Testis (tissue), 3 donors: ENCODE measurements around the gene CHMP6. TPM values are rescaled to one million over a fixed set of nuclear protein-coding genes. Genes with fewer than 3 reads are reported as not detected.

ENCODE experiments used
- DNase-seq: peaks from one replicate; pipeline ENCODE4 v3.0.0-alpha.2; 2019
- H3K27ac ChIP-seq, 2 donors: fragments of 200-600 bp; sonication (generic); one replicate each; pipeline ENCODE4 v1.5.1; 2019
- H3K27me3 ChIP-seq: fragments of 200-600 bp; sonication (generic); one replicate; pipeline ENCODE4 v1.5.1; 2019
- H3K36me3 ChIP-seq: fragments of 200-600 bp; sonication (generic); one replicate; pipeline ENCODE4 v1.5.1; 2017; ENCODE audit warnings: low read depth; ENCODE audit errors: missing control alignments
- H3K4me1 ChIP-seq: fragments of 200-600 bp; sonication (generic); one replicate; pipeline ENCODE4 v1.5.1; 2019
- H3K4me3 ChIP-seq, 2 donors: fragments of 200-600 bp; sonication (generic); one replicate each; pipeline ENCODE4 v1.5.1; 2017 to 2019
- H3K9me3 ChIP-seq: fragments of 200-600 bp; sonication (generic); one replicate; pipeline ENCODE4 v1.5.1; 2017
- POLR2A ChIP-seq: fragments of 450-650 bp; IDR thresholded peaks from one replicate; pipeline ENCODE4 v1.6.1; 2017; ENCODE audit warnings: antibody characterized with exemption, mild to moderate bottlenecking, moderate library complexity
- WGBS, 2 donors: methylation state at CpG; one replicate each; pipeline ENCODE4 v1.1.5; 2018; 5-methylcytosine and 5-hydroxymethylcytosine counted together
- intact Hi-C: fragments of 100-400 bp; cut with DNase I; formaldehyde crosslinking; loops from one replicate; pipeline ENCODE4 v1.15.1; 2023; ENCODE audit warnings: low total_unique reads
- polyA plus RNA-seq: library from polyadenylated mRNA; stranded (reverse); fragments of 350-450 nt; fragmentation: Illumina TruSeq; extraction: RNeasy Lipid Tissue Mini Kit (QIAGEN cat#74804); gene quantifications from one replicate; pipeline ENCODE4 v1.2.3, GENCODE V29; 2014; ENCODE audit warnings: low read depth, low replicate concordance; ENCODE audit not compliant: insufficient read depth
- total RNA-seq, 2 donors: library from RNA; depleted of rRNA; stranded (reverse); fragments of >200 nt; gene quantifications; one replicate each; pipeline ENCODE4 v1.2.3, GENCODE V29; 2016
- TF ChIP-seq, protein P1 (sequence below), 3 experiments: fragments of 450-650 bp in 2 of 3; fragments of 200-600 bp in 1 of 3; sonication (generic) in 1 of 3; IDR thresholded peaks; one replicate each; pipeline ENCODE4 v1.5.1; 2016 to 2019; ENCODE audit warnings: antibody characterized with exemption in 3 of 3, mild to moderate bottlenecking in 2 of 3, moderate library complexity in 1 of 3

CHMP6 gene
- total and polyA plus RNA-seq, 3 donors from 2014 or later, result 18.5 to 29.8 (median 28.2) TPM

DNA sequence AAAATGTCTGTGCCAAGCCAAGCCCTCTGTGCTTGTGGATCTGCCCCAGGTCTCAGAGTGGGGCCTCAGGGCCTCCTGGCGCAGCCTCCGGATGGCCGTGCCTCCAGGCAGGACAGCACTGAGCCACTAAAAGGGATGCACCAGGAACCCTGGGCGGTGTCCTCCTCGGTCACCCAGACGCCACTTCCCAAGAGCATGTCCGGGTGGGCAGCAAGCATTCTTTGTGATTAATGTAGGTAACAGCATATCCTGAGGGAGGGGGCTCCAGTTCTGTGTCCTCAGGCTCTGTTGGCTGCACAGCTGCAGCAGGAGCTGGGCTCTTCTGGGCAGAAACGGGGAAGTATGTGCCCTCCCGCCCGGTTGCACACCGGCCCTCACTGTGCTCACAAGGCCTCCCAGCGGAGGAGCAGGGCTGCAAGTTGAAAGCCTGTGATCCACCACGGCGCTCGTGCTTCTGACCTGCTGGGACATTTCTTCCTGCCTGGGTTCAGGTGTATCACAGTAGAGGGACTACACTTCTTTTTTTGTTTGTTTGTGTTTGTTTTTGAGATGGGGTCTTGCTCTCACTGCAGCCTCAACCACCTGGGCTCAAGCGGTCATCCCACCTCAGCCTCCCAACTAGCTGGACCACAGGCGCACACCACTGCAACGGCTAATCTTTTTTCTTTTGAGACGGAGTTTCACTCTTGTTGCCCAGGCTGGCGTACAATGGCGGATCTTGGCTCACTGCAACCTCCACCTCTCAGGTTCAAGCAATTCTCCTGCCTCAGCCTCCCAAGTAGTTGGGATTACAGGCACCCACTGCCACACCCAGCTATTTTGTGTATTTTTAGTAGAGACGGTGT is 37.9 kb upstream of the CHMP6 start:
- no peaks in the 10 kb centered on the region for H3K4me1 ChIP-seq
- intact Hi-C loops, result no loop called here
- H3K4me3 ChIP-seq, result no peak overlapping the region
- no peak for DNase-seq
- no peaks in the 10 kb centered on the region for H3K9me3 ChIP-seq
- TF ChIP-seq, protein P1, sequence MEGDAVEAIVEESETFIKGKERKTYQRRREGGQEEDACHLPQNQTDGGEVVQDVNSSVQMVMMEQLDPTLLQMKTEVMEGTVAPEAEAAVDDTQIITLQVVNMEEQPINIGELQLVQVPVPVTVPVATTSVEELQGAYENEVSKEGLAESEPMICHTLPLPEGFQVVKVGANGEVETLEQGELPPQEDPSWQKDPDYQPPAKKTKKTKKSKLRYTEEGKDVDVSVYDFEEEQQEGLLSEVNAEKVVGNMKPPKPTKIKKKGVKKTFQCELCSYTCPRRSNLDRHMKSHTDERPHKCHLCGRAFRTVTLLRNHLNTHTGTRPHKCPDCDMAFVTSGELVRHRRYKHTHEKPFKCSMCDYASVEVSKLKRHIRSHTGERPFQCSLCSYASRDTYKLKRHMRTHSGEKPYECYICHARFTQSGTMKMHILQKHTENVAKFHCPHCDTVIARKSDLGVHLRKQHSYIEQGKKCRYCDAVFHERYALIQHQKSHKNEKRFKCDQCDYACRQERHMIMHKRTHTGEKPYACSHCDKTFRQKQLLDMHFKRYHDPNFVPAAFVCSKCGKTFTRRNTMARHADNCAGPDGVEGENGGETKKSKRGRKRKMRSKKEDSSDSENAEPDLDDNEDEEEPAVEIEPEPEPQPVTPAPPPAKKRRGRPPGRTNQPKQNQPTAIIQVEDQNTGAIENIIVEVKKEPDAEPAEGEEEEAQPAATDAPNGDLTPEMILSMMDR (IDR thresholded peaks at IDR 0.05), result no peak
- TF ChIP-seq POLR2A, result no peak
- no peaks in the 10 kb centered on the region for H3K36me3 ChIP-seq
- no peak overlapping the region for H3K27ac ChIP-seq
- 96% methylated on average over 21 to 22 of the region's 22 CpGs for WGBS, 2 donors
- H3K27me3 ChIP-seq, result no peaks in the 10 kb centered on the region

- Histone ChIP-seq H3K27me3 (no peaks in the 10 kb centered on the region), H3K9me3 (no peaks in the 10 kb centered on the region), H3K36me3 (no peaks in the 10 kb centered on the region), H3K27ac (no peak overlapping the region), H3K4me3 (no peak overlapping the region), H3K4me1 (peaks cover 11% of the 10 kb centered on the region)
- 87 to 97% methylated on average over 5 of the region's 5 CpGs for WGBS, 2 donors
- intact Hi-C loops, result no loop called here
- DNase-seq, result no peak
- TF ChIP-seq, protein P1 (IDR thresholded peaks at IDR 0.05), result no peak
- no peak for TF ChIP-seq POLR2A
Measured at GRCh38 chr17:80955078-80955477, 36.6 kb upstream of the CHMP6 start.

GRCh38 chr17:80955671-80956280 is 35.9 kb upstream of the CHMP6 start:
- Histone ChIP-seq H3K27me3 (no peaks in the 10 kb centered on the region), H3K4me3 (no peak overlapping the region), H3K36me3 (no peaks in the 10 kb centered on the region), H3K27ac (no peak overlapping the region), H3K4me1 (peaks cover 15% of the 10 kb centered on the region), H3K9me3 (no peaks in the 10 kb centered on the region)
- DNase-seq, result no peak
- TF ChIP-seq POLR2A, result no peak
- TF ChIP-seq, protein P1 (IDR thresholded peaks at IDR 0.05), result no peak
- 88 to 92% methylated on average over 16 of the region's 16 CpGs for whole genome bisulfite sequencing, 2 donors
- intact Hi-C loops, result no loop called here

- H3K27ac ChIP-seq, result no peak overlapping the region
- intact Hi-C loops, result no loop called here
- H3K36me3 ChIP-seq, result no peaks in the 10 kb centered on the region
- H3K4me1 ChIP-seq, result peaks cover 15% of the 10 kb centered on the region
- no peaks in the 10 kb centered on the region for H3K9me3 ChIP-seq
- DNase-seq, result no peak
- no peak for TF ChIP-seq POLR2A
- TF ChIP-seq, protein P1 (IDR thresholded peaks at IDR 0.05), result no peak
- WGBS, 2 donors, result 86 to 89% methylated on average over 16 to 27 of the region's 29 CpGs
- no peak overlapping the region for H3K4me3 ChIP-seq
- H3K27me3 ChIP-seq, result no peaks in the 10 kb centered on the region
Measured at GRCh38 chr17:80956321-80957190, 35.1 kb upstream of the CHMP6 start.
